ENCODE measurements around the gene PDE6D.

The PDE6D gene

DNA sequence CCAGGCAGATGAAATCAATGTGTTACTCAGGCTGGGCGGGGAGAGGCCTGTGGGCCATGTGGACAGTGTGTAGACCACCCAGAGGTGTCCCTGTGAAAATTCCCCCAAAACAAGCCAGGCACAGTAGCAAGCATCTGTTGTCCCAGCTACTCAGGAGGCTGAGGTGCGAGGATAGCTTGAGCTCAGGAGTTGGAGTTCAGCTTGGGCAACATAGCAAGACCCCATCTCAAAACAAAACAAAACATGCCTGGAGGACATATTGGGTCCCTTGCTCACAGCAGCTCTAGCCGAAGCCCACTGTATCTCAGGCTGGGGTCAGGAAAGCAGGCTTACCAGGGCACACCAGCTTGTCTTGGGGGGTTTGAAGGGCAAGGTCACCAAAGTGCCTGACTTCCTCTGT, 77.1 kb downstream of the PDE6D start:
- Histone ChIP-seq H3K4me1 (ENCODE audit: control insufficient read depth, insufficient read depth, low read length, unreplicated experiment) (peaks cover 11% of the 10 kb centered on the region), H2AFZ (ENCODE audit: low read length, unreplicated experiment) (no peak overlapping the region), H3K79me2 (ENCODE audit: control insufficient read depth, insufficient read depth, low read length, unreplicated experiment) (peaks cover 17% of the 10 kb centered on the region), H3K27ac (ENCODE audit: low read depth, low read length) (no peak overlapping the region), H3K27me3 (ENCODE audit: insufficient read depth, low read length) (no peaks in the 10 kb centered on the region), H3K4me3 (ENCODE audit: low read depth, low read length) (no peak overlapping the region), H3K36me3 (ENCODE audit: insufficient read depth, low read length) (no peaks in the 10 kb centered on the region)

GRCh38 chr2:231701456-231702373, 79.4 kb downstream of the PDE6D start:
- H3K4me1 ChIP-seq (ENCODE audit: control insufficient read depth, insufficient read depth, low read length, unreplicated experiment) = peaks cover 7% of the 10 kb centered on the region
- peaks cover 10% of the 10 kb centered on the region for H3K79me2 ChIP-seq (ENCODE audit: control insufficient read depth, insufficient read depth, low read length, unreplicated experiment)
- no peak overlapping the region for H3K4me3 ChIP-seq (ENCODE audit: low read depth, low read length)
- H3K36me3 ChIP-seq (ENCODE audit: insufficient read depth, low read length) = no peaks in the 10 kb centered on the region
- H2AFZ ChIP-seq (ENCODE audit: low read length, unreplicated experiment) = no peak overlapping the region
- H3K27ac ChIP-seq (ENCODE audit: low read depth, low read length) = no peak overlapping the region
- no peaks in the 10 kb centered on the region for H3K27me3 ChIP-seq (ENCODE audit: insufficient read depth, low read length)

DNA sequence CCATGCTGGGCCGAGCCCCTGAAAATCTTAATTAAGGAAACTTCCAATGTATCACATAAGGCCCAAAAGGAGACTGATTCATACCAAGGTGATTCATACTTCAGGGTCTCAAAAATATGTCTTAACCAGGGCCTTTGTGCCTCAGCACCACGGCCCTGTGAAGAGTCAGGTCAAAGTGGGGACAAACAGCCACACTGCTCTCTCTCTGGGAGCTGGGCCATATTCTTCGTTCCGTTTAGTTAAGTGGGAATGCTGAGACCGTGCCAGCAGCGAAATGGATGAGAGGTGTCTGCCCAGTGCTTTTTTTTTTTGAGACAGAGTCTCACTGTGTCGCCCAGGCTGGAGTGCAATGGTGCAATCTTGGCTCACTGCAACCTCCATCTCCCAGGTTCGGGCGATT, 82.1 kb downstream of the PDE6D start:
- Histone ChIP-seq H3K4me3 (ENCODE audit: low read depth, low read length) (no peak overlapping the region), H3K36me3 (ENCODE audit: insufficient read depth, low read length) (no peaks in the 10 kb centered on the region), H3K27ac (ENCODE audit: low read depth, low read length) (no peak overlapping the region), H3K4me1 (ENCODE audit: control insufficient read depth, insufficient read depth, low read length, unreplicated experiment) (peaks cover 17% of the 10 kb centered on the region), H2AFZ (ENCODE audit: low read length, unreplicated experiment) (no peak overlapping the region), H3K79me2 (ENCODE audit: control insufficient read depth, insufficient read depth, low read length, unreplicated experiment) (no peaks in the 10 kb centered on the region), H3K27me3 (ENCODE audit: insufficient read depth, low read length) (no peaks in the 10 kb centered on the region)

GRCh38 chr2:231696004-231696367, 85.1 kb downstream of the PDE6D start:
- no peaks in the 10 kb centered on the region for H3K36me3 ChIP-seq (ENCODE audit: insufficient read depth, low read length)
- no peak overlapping the region for H2AFZ ChIP-seq (ENCODE audit: low read length, unreplicated experiment)
- no peaks in the 10 kb centered on the region for H3K79me2 ChIP-seq (ENCODE audit: control insufficient read depth, insufficient read depth, low read length, unreplicated experiment)
- peak overlapping the region; percentile 15; the same call in 1 of the 2 replicates for H3K27ac ChIP-seq (ENCODE audit: low read depth, low read length)
- no peaks in the 10 kb centered on the region for H3K27me3 ChIP-seq (ENCODE audit: insufficient read depth, low read length)
- H3K4me1 ChIP-seq (ENCODE audit: control insufficient read depth, insufficient read depth, low read length, unreplicated experiment) = peaks cover 10% of the 10 kb centered on the region
- no peak overlapping the region for H3K4me3 ChIP-seq (ENCODE audit: low read depth, low read length)

- no peaks in the 10 kb centered on the region for H3K36me3 ChIP-seq (ENCODE audit: insufficient read depth, low read length)
- H2AFZ ChIP-seq (ENCODE audit: low read length, unreplicated experiment) = no peak overlapping the region
- peaks cover 10% of the 10 kb centered on the region for H3K4me1 ChIP-seq (ENCODE audit: control insufficient read depth, insufficient read depth, low read length, unreplicated experiment)
- no peaks in the 10 kb centered on the region for H3K79me2 ChIP-seq (ENCODE audit: control insufficient read depth, insufficient read depth, low read length, unreplicated experiment)
- H3K27me3 ChIP-seq (ENCODE audit: insufficient read depth, low read length) = no peaks in the 10 kb centered on the region
- H3K4me3 ChIP-seq (ENCODE audit: low read depth, low read length) = no peak overlapping the region
- H3K27ac ChIP-seq (ENCODE audit: low read depth, low read length) = no peak overlapping the region
Measured at GRCh38 chr2:231693956-231694355, 87.1 kb downstream of the PDE6D start.

- Histone ChIP-seq H3K27me3 (ENCODE audit: insufficient read depth, low read length) (no peaks in the 10 kb centered on the region), H3K79me2 (ENCODE audit: control insufficient read depth, insufficient read depth, low read length, unreplicated experiment) (no peaks in the 10 kb centered on the region), H3K4me1 (ENCODE audit: control insufficient read depth, insufficient read depth, low read length, unreplicated experiment) (peaks cover 10% of the 10 kb centered on the region), H3K4me3 (ENCODE audit: low read depth, low read length) (no peak overlapping the region), H3K27ac (ENCODE audit: low read depth, low read length) (no peak overlapping the region), H2AFZ (ENCODE audit: low read length, unreplicated experiment) (no peak overlapping the region), H3K36me3 (ENCODE audit: insufficient read depth, low read length) (no peaks in the 10 kb centered on the region)
Measured at GRCh38 chr2:231692847-231693246, 88.2 kb downstream of the PDE6D start.

DNA sequence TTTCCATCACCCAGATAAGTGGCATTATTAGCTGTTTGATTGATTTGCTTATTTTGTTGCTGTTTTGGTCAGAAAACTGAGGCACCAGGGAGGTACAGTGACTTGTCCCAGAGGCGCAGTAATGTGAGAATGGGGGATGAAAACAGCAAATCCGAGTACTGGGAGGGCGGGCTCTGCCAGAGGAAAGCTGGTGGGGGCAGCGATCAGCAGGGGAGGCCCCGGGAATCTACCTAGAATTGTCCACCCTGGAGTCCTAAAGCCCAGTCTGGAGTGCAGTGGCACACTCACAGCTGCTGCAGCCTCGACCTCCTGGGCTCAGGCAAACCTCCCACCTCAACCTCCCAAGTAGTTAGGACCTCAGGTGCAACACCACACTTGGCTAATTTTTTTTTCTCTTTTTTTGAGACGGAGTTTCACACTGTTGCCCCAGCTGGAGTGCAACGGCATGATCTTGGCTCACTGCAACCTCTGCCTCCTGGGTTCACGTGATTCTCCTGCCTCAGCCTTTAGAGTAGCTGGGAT, 89.8 kb downstream of the PDE6D start:
- Histone ChIP-seq H3K4me3 (ENCODE audit: low read depth, low read length) (no peak overlapping the region), H3K27ac (ENCODE audit: low read depth, low read length) (no peak overlapping the region), H3K4me1 (ENCODE audit: control insufficient read depth, insufficient read depth, low read length, unreplicated experiment) (peaks cover 9% of the 10 kb centered on the region), H3K36me3 (ENCODE audit: insufficient read depth, low read length) (no peaks in the 10 kb centered on the region), H3K79me2 (ENCODE audit: control insufficient read depth, insufficient read depth, low read length, unreplicated experiment) (no peaks in the 10 kb centered on the region), H2AFZ (ENCODE audit: low read length, unreplicated experiment) (no peak overlapping the region), H3K27me3 (ENCODE audit: insufficient read depth, low read length) (no peaks in the 10 kb centered on the region)

DNA sequence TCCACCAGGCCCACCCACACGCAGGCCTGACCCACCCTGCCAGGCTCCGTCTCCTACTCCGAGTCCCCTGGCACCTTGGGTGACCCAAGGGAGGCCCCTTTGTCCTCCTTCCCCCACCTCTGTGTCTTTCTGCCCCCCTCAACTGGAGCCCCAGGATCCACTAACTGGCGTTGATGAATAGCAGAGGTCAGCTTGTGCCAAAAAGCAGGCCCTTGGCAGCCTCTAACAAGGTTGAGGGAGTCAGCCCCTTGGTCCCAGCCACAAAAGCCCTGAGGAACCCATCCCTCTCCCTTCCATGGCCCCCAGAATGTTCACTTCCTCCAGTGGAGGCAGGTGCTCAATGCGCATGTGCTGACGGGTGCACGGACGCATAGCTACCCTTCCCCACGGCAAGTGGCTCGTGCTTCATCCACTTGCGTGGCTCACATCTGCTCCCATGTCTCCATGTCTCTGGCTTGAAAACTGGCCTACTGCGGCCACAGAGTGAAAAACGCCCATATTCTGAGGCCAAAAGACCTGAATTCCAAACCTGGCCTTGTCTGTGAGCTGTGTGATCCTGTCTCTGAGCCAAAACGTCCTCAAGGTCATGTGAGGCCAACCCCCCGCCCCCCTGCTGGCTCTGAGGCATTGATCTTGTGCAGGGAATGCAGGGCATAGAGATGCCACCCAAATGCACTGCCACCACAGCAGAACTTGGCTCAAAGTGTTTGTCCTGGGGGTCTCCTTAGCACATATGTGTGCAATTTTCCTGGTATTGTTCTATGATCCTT, 91.8 kb downstream of the PDE6D start:
- H3K4me3 ChIP-seq (ENCODE audit: low read depth, low read length) = no peak overlapping the region
- H2AFZ ChIP-seq (ENCODE audit: low read length, unreplicated experiment) = no peak overlapping the region
- no peaks in the 10 kb centered on the region for H3K36me3 ChIP-seq (ENCODE audit: insufficient read depth, low read length)
- no peak overlapping the region for H3K27ac ChIP-seq (ENCODE audit: low read depth, low read length)
- no peaks in the 10 kb centered on the region for H3K4me1 ChIP-seq (ENCODE audit: control insufficient read depth, insufficient read depth, low read length, unreplicated experiment)
- no peaks in the 10 kb centered on the region for H3K27me3 ChIP-seq (ENCODE audit: insufficient read depth, low read length)
- H3K79me2 ChIP-seq (ENCODE audit: control insufficient read depth, insufficient read depth, low read length, unreplicated experiment) = no peaks in the 10 kb centered on the region

DNA sequence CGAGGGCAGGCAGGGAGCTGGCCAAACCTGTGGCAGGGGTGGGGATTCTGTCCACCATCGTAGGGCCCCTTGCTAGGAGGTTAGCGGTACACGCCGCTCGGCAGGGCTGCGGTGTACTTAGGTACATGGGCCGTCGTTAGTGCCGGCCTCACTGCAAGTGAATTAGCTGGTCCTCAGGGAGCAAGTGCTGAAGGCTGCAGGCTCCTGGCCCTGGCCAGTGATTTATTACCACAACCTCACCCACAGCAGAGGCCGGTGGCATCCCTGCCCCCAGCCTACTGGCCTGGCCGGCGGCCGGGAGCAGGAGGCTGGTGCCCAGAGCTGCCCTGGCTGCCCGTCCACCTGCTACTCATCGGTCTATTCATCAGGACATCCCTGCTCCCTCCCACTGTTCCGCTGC, 92.4 kb downstream of the PDE6D start:
- Histone ChIP-seq H3K27ac (ENCODE audit: low read depth, low read length) (no peak overlapping the region), H3K27me3 (ENCODE audit: insufficient read depth, low read length) (no peaks in the 10 kb centered on the region), H3K4me1 (ENCODE audit: control insufficient read depth, insufficient read depth, low read length, unreplicated experiment) (no peaks in the 10 kb centered on the region), H3K4me3 (ENCODE audit: low read depth, low read length) (no peak overlapping the region), H3K36me3 (ENCODE audit: insufficient read depth, low read length) (no peaks in the 10 kb centered on the region), H2AFZ (ENCODE audit: low read length, unreplicated experiment) (no peak overlapping the region), H3K79me2 (ENCODE audit: control insufficient read depth, insufficient read depth, low read length, unreplicated experiment) (no peaks in the 10 kb centered on the region)

DNA sequence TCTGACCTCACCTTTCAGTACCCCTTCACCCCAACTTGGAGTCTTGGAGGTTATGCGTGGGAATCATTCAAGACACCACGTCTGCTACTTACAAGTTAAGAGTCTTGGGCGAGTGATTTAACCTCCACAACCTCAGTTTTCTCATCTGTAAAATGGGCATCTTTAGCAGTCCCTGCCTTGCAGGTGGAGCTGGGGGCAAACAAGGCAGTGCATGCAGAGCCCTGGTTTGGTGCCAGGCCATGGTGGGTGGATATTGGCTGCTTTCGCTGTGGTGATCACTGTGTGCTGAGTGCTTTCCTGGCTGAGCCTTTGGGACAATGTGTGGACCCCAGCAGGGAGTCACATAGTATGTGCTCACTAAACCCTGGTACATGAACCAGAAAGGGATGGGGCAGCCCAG, 93.1 kb downstream of the PDE6D start:
- Histone ChIP-seq H3K36me3 (ENCODE audit: insufficient read depth, low read length) (no peaks in the 10 kb centered on the region), H2AFZ (ENCODE audit: low read length, unreplicated experiment) (no peak overlapping the region), H3K27ac (ENCODE audit: low read depth, low read length) (no peak overlapping the region), H3K4me3 (ENCODE audit: low read depth, low read length) (no peak overlapping the region), H3K27me3 (ENCODE audit: insufficient read depth, low read length) (no peaks in the 10 kb centered on the region), H3K79me2 (ENCODE audit: control insufficient read depth, insufficient read depth, low read length, unreplicated experiment) (no peaks in the 10 kb centered on the region), H3K4me1 (ENCODE audit: control insufficient read depth, insufficient read depth, low read length, unreplicated experiment) (no peaks in the 10 kb centered on the region)

All from ACC112 (cell line).